Measurements from ENCODE around the gene DUXB. TPM values are rescaled to one million over a fixed set of nuclear protein-coding genes. Genes with fewer than 3 reads are reported as not detected.

The DUXB gene
- total RNA-seq, result not detected in 3 replicates
- long read RNA-seq, result 0 reads

- H3K4me3 Mint-ChIP-seq (ENCODE audit: unreplicated experiment), result no peak within 1 kb of the TSS
- no peak for DNase-seq (ENCODE audit: low spot score)
- no peaks in the 10 kb centered on the region for H3K4me1 Mint-ChIP-seq (ENCODE audit: low read depth)
- peaks cover 2% of the 10 kb centered on the region for H3K27me3 Mint-ChIP-seq (ENCODE audit: low read depth)
- TF ChIP-seq CTCF (IDR thresholded peaks at IDR 0.05), result no peak
- H3K9me3 Mint-ChIP-seq (ENCODE audit: low read depth), result no peaks in the 10 kb centered on the region
- no peaks in the 10 kb centered on the region for H3K36me3 Mint-ChIP-seq (ENCODE audit: low read depth)
- no peak within 1 kb of the TSS for H3K27ac Mint-ChIP-seq (ENCODE audit: unreplicated experiment)
These were observed at the start of gene DUXB for GRCh38 chr16:75701361-75701760. Gene DUXB, minus strand, starts transcription at chr16:75701461. Its CDS starts 43 bp downstream, at chr16:75701418.

- H3K27me3 Mint-ChIP-seq (ENCODE audit: low read depth), result peaks cover 2% of the 10 kb centered on the region
- H3K4me1 Mint-ChIP-seq (ENCODE audit: low read depth), result no peaks in the 10 kb centered on the region
- no peak for DNase-seq (ENCODE audit: low spot score)
- no peaks in the 10 kb centered on the region for H3K36me3 Mint-ChIP-seq (ENCODE audit: low read depth)
- TF ChIP-seq CTCF (IDR thresholded peaks at IDR 0.05), result no peak
- no peak overlapping the region for H3K4me3 Mint-ChIP-seq (ENCODE audit: unreplicated experiment)
- H3K9me3 Mint-ChIP-seq (ENCODE audit: low read depth), result no peaks in the 10 kb centered on the region
- H3K27ac Mint-ChIP-seq (ENCODE audit: unreplicated experiment), result no peak overlapping the region
These were observed 49.3 kb upstream of the DUXB start for GRCh38 chr16:75750528-75750927.

GRCh38 chr16:75746359-75746758, 45.1 kb upstream of the DUXB start:
- Mint-ChIP-seq H3K4me1 (ENCODE audit: low read depth) (no peaks in the 10 kb centered on the region), H3K36me3 (ENCODE audit: low read depth) (peaks cover 3% of the 10 kb centered on the region), H3K27ac (ENCODE audit: unreplicated experiment) (no peak overlapping the region), H3K9me3 (ENCODE audit: low read depth) (peaks cover 21% of the 10 kb centered on the region), H3K4me3 (ENCODE audit: unreplicated experiment) (no peak overlapping the region), H3K27me3 (ENCODE audit: low read depth) (peaks cover 2% of the 10 kb centered on the region)
- no peak for TF ChIP-seq CTCF (IDR thresholded peaks at IDR 0.05)
- DNase-seq (ENCODE audit: low spot score), result no peak

GRCh38 chr16:75745823-75746222, 44.6 kb upstream of the DUXB start:
- H3K4me1 Mint-ChIP-seq (ENCODE audit: low read depth), result no peaks in the 10 kb centered on the region
- H3K4me3 Mint-ChIP-seq (ENCODE audit: unreplicated experiment), result no peak overlapping the region
- no peak for DNase-seq (ENCODE audit: low spot score)
- peaks cover 25% of the 10 kb centered on the region for H3K9me3 Mint-ChIP-seq (ENCODE audit: low read depth)
- H3K27me3 Mint-ChIP-seq (ENCODE audit: low read depth), result peaks cover 2% of the 10 kb centered on the region
- no peak overlapping the region for H3K27ac Mint-ChIP-seq (ENCODE audit: unreplicated experiment)
- no peak for TF ChIP-seq CTCF (IDR thresholded peaks at IDR 0.05)
- peaks cover 3% of the 10 kb centered on the region for H3K36me3 Mint-ChIP-seq (ENCODE audit: low read depth)

- Mint-ChIP-seq H3K4me1 (ENCODE audit: low read depth) (no peaks in the 10 kb centered on the region), H3K27ac (ENCODE audit: unreplicated experiment) (no peak overlapping the region), H3K9me3 (ENCODE audit: low read depth) (peaks cover 27% of the 10 kb centered on the region)
These were observed 44.0 kb upstream of the DUXB start for GRCh38 chr16:75745242-75745641.

More at GRCh38 chr16:75745242-75745641, 44.0 kb upstream of the DUXB start:
- peaks cover 2% of the 10 kb centered on the region for H3K27me3 Mint-ChIP-seq (ENCODE audit: low read depth)
- H3K4me3 Mint-ChIP-seq (ENCODE audit: unreplicated experiment), result no peak overlapping the region
- TF ChIP-seq CTCF (IDR thresholded peaks at IDR 0.05), result no peak
- DNase-seq (ENCODE audit: low spot score), result no peak
- H3K36me3 Mint-ChIP-seq (ENCODE audit: low read depth), result peaks cover 3% of the 10 kb centered on the region
